Activated T-cell treated with anti-CD3 and anti-CD28 coated beads, Interleukin-2, amount 50 U/mL, for 48 hours (primary cell): ENCODE measurements around the gene PRAMEF18.
"Not testable (repeated sequence)": the region's sequence is repeated elsewhere in the genome, so short reads cannot be mapped to it uniquely, and the experiment has no call there.

ENCODE experiments used
- DNase-seq, 2 experiments: peaks; one replicate each; pipeline ENCODE4 v3.0.0-alpha.2; 2020

PRAMEF18 gene, protein sequence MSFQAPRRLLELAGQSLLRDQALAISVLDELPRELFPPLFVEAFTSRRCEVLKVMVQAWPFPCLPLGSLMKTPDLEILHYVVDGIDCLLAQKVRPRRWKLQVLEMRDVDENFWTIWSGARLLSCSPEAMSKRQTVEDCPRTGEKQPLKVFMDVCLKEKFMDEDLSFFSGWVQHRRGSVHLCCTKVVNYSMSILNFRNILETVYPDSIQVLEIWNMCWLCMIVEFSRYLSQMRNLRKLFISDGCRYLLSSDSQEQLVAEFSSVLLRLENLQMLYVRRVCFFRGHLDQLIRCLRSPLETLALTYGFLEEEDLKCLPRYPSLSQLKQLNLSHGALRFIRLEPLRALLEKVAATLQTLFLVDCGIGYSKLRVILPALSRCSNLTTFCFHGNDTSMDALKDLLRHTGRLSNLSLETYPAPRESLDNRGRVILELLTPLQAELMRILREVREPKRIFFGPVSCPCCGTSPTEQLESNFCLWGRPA

DNA sequence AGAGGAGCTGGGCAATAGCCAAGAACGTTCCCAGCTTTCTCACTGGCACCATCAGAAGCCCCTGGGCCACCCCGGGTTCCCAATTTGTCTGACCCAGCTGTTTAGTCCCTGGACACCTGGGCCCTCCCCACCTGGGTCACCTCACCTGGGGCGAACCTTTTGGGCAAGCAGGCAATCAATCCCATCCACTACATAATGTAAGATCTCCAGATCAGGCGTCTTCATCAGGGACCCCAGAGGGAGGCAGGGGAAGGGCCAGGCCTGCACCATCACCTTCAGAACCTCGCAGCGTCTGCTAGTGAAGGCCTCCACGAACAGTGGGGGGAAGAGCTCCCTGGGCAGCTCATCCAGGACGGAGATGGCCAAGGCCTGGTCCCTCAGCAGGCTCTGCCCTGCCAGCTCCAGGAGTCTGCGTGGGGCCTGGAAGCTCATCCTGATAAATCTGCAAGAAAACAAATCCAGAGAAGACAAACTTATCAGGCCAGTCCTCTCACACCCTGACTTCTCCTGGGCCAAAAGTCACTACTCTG, at the start of gene PRAMEF18:
PRAMEF18 (minus strand) TSS at position 480 of the 530 bp plus-strand sequence; CDS start at position 432, 48 bp downstream.
- not testable (repeated sequence) for DNase-seq

DNA sequence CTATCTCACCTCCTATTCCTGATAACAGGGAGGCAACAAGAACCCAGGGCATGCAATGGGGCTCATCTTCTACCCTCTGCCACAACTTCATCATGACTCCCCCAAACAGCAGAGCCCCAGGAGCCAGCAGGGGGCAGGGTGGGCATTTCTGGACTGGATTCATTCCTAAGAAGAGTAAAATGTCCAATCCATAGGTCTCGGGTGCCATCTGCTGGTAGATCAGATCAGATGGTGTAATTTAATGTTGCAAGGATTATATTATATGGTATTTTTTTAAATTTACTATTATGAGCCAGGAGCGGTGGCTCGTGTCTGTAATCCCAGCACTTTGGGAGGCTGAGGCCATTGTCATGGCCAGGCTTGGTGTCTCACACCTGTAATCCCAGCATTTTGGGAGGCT, 39.2 kb upstream of the PRAMEF18 start:
- not testable (repeated sequence) for DNase-seq

DNA sequence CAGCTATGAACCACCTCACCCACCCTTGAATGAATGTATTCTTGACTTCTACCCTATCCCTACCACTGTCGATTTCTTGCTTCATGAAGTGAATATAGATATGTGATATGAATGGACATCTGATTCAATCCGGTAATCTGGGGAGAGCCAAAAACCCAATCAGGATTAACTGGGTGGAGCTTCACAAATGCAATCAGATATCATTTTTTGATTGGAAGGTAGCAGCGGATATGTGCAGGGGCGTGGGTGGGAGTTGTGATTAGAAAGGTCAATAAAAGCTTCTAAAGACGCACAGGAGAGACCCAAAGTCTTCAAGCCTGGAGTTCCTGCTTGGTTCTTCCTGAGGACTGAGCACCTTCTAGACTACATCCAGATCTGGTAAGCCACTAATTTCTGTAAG, 27.9 kb upstream of the PRAMEF18 start, which contains the start of gene PRAMEF5:
PRAMEF5 (plus strand) TSS at position 301 of the 400 bp plus-strand sequence. CDS start 5,071 bp downstream, outside the sequence.
- not testable (repeated sequence) for DNase-seq

DNA sequence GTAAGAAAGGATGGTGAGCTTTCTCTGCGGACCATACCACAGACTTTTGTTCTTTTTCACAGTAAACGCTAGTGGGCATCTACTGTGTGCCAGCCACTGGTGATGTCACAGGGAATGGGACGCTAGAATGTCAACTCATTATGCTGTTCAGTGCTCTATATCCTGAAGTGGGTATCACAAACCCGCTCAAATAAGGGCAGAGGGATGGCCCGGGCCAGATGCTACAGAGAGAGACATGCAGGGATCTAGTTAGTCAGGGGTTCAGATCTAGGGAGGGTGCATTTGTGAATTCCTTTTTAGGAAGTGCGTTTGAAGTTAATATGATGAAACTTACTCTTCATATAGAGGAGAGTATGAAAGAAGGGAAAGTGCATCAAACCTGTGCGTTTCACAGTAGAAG, 21.2 kb upstream of the PRAMEF18 start:
- DNase-seq, result not testable (repeated sequence)

DNA sequence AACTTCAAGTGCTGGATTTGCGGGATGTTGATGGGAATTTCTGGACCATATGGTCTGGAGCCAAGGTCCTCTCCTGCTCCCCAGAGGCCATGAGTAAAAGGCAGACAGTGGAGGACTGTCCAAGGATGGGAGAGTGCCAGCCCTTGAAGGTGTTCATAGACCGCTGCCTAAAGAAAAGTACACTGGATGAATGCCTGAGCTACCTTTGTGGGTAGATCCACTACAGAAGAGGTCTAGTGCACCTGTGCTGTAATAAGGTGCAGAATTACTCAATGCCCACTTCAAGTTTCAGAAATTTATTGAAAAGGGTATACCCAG, 20.6 kb upstream of the PRAMEF18 start:
- not testable (repeated sequence) for DNase-seq

DNA sequence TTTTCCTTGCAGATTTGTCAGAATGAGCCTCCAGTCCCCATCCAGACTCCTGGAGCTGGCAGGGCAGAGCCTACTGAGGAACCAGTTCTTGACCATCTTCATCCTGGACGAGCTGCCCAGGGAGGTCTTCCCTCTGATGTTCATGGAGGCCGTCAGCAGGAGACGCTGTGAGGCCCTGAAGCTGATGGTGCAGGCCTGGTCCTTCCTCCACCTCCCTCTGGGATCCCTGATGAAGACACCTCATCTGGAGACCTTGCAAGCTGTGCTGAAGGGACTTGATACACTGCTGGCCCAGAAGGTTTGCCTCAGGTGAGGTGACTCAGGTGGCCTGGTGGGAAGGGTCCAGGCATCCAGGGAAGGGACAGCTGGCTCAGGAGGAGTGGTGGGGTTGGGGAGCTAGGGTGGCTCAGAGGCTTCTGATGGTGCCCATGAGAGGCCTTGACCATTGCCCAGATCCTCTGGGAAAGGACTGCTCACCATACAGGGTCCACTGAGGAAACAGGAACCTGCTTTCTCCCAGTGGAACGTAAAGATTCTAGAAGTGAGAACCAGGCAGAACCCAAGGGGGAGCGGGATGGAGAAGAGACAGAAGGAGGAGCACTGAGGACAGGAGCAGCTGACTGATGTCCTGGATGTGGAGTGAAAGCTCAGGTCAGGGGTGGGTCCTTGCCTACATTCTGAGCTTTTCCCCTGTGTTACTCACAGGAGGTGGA, 20.0 kb upstream of the PRAMEF18 start:
- DNase-seq, result not testable (repeated sequence)

DNA sequence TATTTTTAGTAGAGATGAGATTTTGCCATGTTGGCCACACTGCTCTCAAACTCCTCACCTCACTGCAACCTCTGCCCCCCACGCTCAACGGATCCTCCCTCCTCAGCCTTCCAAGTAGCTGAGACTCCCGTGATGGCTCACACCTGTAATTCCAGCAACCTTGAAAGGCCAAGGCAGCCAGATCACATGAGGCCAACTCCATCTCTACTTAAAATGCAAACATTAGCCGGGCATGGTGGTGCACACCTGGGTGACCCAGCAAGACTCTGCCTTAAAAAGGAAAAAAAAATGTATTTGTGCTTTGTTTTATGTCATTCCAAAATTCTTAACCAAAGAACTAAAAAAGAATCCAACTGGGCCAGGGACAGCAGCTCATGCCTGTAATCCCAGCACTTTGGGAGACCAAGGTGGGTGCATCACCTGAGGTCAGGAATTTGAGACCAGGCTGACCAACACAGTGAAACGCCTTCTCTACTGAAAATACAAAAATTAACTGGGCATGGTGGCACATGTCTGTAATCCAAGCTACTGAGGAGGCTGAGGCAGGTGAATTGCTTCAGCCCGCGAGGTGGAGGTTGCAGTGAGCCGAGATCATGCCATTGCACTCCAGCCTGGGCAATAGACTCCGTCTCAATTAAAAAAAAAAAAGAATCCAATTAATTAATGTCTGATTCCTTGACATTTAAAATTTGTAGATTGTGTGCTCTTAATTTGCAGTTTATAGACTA, 17.7 kb upstream of the PRAMEF18 start:
- DNase-seq, result not testable (repeated sequence)

DNA sequence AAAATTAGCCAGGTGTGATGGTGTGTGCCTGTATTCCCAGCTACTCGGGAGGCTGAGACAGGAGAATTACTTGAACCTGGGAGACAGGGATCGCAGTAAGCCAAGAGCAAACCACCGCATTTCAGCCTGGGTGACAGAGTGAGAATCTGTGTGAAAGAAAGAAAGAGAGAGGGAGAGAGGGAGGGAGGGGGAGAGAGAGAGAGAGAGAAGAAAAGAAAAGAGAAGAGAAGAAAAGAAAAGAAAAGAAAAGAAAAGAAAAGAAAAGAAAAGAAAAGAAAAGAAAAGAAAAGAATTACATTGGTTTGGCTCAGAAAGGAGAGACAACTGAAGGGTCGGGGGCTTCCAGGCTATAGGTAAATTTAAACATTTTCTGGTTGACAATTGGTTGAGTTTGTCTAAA, 13.7 kb upstream of the PRAMEF18 start:
- DNase-seq, result not testable (repeated sequence)

DNA sequence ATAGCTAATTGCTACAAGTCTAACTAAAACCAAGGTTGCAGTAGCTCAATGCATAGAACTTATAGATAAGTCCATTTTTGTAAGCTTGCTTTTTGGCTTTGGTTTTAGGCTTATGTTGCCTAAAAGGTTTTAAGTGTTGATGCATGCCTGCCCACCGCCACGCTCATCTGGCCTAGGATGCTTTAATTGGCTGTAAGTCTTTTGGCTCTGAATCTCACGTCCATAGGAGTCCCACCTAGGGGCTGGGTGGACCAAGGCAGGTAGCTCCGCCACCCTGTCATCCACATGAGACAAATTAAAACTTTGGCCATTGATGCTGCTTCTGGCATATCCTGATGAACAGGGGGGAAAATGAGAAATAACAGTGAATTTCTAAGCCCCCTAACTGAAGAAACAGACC, 11.6 kb upstream of the PRAMEF18 start:
- DNase-seq, result not testable (repeated sequence)

DNA sequence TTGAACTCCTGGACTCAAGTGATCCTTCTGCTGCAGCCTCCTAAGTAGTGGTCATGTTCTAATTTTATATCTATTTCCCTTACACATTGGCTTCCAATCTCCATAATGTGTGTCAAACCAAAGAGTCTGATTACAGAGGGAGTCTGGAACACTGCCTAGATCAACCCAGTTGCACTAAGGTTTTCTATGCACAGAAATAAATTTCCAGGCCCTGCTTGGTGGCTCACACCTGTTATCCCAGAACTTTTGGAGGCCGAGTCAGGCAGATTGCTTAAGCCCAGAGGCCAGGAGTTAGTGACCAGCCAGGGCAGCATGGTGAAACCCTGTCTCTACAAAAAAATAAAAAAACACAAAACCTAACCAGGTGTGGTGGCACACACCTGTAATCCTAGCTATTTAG, 8.1 kb upstream of the PRAMEF18 start:
- not testable (repeated sequence) for DNase-seq

DNA sequence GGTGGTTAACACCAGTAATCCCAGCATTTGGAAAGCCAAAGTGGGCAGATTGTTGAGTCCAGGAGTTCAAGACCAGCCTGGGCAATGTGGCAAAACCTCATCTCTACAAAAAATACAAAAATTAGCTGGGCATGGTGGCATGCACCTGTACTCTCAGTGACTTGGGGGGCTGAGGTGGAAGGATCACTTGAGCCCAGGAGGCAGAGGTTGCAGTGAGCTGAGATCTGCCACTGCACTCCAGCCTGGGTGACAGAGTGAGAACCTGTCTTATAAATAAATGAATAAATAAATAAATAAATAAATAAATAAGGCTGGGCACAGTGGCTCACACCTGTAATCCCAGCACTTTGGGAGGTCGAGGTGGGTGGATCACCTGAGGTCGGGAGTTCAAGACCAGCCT, 6.1 kb upstream of the PRAMEF18 start:
- not testable (repeated sequence) for DNase-seq

DNA sequence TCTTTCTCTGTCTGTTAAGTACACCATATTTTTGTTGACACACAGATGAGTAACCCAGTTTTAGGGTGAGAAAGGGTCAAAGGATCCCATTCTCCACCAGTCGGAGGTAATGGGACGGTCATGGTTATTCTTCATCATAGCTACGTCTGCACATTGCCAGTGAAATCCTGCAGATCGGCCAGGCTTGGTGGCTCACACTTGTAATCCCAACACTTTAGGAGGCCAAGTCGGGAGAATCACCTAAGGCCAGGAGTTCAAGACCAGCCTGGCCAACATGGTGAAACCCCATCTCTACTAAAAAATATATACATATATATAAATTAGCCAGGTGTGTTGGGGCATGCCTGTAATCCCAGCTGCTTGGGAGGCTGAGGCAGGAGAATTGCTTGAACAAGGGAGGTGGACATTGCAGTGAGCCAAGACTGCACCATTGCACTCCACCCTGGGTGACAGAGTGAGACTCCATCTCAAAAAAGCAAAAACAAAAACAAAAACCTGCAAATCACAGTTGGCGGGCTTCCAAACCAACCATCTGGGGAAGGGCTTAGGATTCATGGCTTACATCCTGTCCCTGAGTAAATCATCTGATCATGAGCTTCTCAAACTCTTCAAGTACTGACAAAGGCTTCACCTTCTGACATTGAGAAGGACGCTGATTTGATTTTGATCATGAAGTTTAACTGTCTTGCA, 5.3 kb upstream of the PRAMEF18 start:
- not testable (repeated sequence) for DNase-seq

DNA sequence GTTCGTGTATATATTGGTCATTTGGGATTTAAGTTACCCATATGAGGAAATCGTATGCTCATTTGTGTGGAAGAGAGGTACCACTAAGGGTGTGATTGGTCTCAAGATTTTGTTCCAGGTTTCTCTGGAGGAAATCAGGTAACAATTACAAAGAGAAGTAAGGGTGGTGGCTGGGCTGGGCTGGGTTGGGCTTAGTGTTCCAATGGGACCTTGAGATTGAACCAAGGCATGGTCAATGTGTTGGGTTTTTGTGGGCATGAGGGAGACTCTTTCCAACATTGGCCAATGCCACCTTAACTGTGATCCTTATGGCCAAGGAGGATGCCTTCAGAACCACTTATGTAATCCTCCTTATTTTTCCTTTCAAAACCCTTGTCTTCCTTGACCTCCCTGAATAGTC, 4.6 kb upstream of the PRAMEF18 start:
- not testable (repeated sequence) for DNase-seq

DNA sequence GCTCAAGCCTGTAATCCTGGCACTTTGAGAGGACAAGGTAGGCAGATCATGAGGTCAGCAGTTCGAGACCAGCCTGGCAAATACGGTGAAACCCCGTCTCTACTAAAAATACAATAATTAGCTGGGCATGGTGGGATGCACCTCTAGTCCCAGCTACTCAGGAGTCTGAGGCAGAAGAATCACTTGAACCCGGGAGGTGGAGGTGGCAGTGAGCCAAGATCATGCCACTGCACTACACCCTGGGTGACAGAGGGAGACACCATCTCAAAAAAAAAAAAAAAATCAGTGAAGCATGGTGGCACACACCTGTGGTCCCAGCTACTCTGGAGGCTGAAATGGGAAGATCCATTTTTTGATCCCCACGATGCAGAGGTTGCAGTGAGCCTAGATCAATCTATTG, 4.1 kb upstream of the PRAMEF18 start:
- not testable (repeated sequence) for DNase-seq

DNA sequence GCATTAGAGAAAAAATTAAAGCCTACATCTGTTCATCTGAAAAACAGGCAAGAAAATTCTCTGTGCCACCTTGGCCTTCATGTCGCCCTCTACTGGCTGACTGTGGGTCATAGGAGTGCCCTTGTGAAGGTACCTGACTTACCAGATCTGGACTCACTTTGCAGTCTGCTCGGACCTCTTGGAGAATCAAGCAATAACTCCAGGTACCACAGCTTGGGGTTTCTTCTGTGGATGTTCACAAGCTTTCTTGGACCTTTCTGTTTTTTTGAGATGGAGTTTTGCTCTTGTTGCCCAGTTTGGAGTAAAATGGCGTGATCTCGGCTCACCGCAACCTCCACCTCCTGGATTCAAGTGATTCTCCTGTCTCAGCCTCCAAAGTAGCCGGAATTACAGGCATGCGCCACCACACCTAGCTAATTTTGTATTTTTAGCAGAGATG, 2.4 kb upstream of the PRAMEF18 start:
- DNase-seq, result peak; percentile 40 to 51

DNA sequence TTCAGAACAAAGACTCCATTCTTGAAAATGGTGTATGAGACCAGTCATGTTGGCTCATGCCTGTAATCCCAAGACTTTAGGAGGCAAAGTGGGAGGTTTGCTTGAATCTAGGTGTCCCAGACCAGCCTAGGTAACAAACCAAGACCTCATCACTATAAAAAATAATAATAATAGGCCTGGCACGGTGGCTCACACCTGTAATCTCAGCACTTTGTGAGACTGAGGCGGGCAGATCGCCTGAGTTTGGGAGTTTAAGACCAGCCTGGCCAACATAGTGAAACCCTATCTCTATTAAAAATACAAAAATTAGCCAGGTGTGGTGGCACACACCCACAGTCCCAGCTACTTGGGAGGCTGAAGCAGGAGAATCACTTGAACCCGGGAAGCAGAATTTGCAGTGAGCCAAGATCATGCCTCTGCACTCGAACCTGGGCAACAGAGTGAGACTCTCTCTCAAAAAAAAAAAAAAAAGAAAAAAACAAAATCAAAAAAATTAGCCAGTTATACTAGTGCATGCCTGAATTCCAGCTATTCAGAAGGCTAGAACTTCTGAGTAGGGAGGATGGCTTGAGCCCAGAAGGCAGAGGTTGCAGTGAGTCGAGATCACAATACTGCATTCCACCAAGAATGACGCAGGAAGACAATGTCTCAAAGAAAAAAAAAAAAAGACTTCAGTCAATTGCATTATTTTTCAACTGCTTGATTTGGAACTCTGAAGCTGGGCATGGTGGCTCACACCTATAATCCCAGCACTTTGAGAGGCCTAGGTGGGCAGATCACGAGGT, 1.5 kb upstream of the PRAMEF18 start:
- DNase-seq, result not testable (repeated sequence)

DNA sequence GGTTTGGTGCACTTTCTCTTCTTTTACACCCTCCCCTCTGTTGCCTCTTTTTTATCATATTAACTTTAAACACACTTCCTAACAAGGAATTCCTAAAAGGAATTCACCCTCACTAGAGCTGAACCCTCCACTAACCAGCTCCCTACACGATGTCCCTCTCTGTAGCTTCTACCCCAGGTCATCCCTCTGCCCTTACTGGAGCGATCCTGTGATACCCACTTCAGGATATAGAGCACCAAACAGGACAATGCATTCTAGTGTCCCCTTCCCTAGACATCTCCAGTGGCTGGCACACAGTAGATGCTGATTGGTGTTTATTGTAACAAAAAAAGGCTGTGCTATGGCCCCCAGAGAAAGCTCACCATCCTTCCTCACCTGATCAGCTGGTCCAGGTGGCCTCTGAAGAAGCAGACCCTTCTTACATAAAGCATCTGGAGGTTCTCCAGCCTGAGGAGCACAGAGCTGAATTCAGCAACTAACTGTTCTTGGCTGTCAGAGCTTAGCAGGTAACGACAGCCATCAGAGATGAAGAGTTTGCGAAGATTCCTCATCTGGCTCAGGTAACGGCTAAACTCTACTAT, 1.4 kb downstream of the PRAMEF18 start:
- DNase-seq, result no peak

DNA sequence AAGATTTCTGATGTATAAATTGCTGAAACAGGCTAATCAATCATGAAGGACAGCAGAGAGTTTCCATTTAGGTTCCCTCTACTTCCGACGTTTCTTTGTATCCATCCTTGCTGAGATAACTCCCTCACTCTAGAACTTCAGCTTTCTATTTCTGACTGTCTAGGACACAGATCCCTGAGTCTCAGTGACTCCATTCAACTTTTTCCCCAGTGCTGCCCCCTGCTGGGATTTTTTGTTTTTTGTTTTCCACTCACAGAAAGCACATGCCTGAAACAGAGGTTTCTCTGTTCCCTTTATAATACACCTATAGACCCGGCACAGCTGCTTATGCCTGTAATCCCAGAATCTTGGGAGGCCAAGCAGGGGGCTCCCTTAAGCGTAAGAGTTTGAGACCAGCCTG, 3.2 kb downstream of the PRAMEF18 start:
- not testable (repeated sequence) for DNase-seq

DNA sequence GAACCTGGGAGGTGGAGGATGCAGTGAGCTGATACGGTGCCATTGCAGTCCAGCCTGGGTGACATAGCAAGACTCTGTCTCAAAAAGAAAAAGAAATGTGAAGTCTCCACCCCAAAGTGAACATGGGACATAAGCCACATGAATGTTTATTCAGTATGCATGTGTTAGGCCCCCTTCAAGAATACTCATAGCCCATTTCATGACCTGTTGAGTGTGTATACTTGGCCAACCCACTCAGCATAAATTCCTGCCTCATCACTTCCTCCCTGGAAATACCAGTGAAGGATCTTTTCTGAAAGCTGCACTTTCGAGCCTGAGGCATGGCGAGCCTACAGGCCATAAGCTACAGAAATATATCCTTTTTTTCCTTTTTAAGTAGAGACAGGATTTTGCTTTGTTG, 6.8 kb downstream of the PRAMEF18 start:
- DNase-seq, result not testable (repeated sequence)

DNA sequence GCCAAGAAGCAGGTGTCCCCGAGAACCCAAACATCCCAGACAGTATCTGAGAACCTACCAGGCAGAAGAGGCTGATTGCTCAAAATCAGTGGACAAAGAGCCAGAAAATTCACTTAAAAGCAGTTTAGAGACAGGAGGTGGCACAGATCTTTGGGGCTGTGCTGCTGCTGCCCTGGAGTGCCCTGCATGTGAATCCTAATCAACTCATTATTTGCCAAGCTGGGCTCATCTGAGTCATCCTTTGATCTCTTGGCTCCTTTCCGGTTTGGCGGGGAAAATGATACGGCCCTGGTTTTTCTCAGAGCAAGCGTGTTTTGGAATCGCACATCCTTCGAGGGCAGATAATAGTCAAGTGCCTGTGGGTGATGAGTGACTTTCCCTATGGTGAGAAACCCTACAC, 9.3 kb downstream of the PRAMEF18 start:
- not testable (repeated sequence) for DNase-seq

DNA sequence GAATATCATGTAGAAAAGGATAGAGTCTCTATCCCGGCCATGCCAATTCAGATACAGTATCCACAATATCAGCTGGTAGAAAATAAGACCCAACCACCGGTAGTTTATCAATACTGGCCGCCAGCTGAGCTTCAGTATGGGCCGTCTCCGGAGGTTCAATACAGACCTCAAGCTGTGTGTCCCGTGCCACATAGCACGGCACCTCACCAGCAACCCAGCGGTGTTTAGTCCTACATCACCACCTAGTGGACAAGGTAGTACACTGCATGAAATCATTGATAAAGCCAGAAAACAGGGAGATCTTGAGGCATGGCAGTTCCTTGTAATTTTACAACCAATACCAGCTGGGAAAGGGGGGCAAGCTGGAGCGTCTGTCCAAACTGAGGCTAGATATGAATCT, 17.2 kb downstream of the PRAMEF18 start:
- DNase-seq, result not testable (repeated sequence)
